GM20431 (cell line): ENCODE data around the gene UNK.

ENCODE experiments used
- in situ Hi-C: fragments of 300-500 bp; cut with MseI, MboI; formaldehyde crosslinking; loops from one replicate; pipeline ENCODE4 v1.15.0; 2020; ENCODE audit warnings: low sequenced_read_pairs; ENCODE audit not compliant: unreplicated experiment

The UNK gene

GRCh38 chr17:75784473-75785015 lies at the start of gene UNK:
TSS of gene UNK (plus strand) at chr17:75784806. CDS start at chr17:75784881, 75 bp downstream.
- in situ Hi-C loops, result no loop called here

DNA sequence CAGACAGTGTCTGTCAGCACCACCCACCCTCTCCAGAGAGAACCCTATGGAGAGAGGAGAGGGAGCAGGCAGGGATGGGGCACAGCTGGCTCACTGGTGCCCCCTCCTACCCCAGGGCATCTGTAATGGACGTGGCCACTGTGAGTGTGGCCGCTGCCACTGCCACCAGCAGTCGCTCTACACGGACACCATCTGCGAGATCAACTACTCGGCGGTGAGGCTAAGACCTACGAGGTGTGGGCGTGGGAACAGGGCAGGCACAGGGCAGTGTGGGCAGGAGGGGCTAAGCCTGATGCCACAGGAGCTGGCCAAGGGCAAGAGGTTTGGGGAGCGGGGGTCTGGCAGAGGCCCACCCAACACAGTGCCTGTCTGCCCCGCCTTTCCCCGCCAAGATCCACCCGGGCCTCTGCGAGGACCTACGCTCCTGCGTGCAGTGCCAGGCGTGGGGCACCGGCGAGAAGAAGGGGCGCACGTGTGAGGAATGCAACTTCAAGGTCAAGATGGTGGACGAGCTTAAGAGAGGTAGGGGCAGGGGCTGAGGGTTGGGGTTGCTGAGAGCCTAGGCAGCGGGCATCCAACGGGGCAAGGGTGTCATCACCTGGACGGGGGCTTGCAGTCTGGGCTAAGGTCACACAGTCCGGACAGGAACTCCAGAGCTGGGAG lies 48.3 kb upstream of the UNK start:
- in situ Hi-C loops, result no loop called here

DNA sequence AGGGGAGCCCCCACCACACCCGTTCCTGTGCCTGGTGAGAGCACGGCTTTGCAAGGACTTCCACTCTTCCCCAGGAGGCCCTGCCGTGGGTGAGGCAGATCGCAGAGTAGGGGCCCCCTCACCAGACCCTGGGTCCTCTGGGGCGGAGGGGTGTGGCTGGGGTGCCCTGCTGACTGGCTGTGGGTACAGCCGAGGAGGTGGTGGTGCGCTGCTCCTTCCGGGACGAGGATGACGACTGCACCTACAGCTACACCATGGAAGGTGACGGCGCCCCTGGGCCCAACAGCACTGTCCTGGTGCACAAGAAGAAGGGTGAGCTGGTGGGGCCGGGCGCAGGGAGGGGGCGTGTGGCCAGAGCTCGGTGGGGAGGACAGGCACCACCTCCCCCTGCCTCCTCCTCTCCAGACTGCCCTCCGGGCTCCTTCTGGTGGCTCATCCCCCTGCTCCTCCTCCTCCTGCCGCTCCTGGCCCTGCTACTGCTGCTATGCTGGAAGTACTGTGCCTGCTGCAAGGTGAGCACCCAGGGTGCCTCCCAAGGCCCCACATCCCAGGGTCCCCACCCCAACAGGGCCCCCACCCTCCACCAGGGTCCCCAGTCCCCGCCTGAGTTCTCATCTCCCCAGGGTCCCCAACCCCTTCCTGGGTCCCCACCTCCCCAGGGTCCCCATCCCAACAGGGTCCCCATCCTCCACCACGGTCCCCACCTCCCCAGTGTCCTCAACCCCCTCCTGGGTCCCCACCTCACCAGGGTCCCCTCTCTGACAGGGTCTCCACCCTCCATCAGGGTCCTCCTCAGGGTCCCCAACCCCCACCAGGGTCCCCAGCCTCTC lies 47.3 kb upstream of the UNK start:
- in situ Hi-C loops, result no loop called here

DNA sequence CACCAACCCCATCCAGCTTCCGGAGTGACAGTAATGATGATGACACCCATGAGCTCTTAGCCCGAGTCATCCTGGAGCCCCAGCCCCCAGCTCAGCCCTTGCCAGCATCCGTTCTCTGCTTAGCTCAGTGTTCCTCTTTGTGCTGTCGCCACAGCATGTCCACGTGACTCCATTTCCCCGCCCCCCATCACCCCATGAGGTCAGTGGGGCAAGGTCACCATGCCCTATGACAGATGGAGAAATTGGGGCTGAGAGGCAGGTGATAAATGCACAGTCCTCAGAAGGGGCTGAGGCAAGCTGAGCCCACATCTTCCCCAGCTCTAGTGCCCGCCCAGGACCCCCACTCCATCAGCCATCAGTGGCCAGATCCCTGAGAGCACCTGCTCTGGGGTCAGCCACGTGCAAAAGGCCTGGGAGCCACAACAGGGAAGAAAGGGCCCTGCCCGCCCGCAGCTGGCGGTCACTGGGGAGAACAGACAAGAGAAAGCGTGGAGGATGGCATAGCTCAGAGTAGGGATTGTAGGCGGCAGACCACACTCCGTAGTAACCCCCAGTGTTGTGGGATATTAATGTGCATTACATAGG lies 46.3 kb upstream of the UNK start:
- in situ Hi-C loops, result no loop called here

DNA sequence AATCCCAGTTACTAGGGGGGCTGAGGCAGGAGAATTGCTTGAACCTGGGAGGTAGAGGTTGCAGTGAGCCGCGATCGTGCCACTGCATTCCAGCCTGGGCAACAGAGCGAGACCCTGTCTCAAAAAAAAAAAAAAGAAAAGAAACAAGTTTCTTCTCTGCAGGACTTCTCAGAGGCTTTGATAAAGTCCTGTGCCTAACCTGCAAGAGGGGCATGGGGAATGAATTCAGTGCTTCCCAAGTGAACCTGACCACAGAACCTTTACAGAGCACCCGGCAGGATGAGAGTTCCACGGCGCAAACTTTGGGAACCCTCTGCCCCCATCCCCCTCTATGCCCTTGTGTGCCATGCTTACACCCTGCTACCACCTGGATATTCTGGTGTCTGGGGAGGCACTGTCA lies 45.4 kb upstream of the UNK start:
- in situ Hi-C loops, result no loop called here

GRCh38 chr17:75739801-75740200 lies 44.8 kb upstream of the UNK start:
- in situ Hi-C loops, result loop anchor here (10.0 kb wide), 1 partner anchor 65 kb away; no protein-coding TSS in a partner anchor

DNA sequence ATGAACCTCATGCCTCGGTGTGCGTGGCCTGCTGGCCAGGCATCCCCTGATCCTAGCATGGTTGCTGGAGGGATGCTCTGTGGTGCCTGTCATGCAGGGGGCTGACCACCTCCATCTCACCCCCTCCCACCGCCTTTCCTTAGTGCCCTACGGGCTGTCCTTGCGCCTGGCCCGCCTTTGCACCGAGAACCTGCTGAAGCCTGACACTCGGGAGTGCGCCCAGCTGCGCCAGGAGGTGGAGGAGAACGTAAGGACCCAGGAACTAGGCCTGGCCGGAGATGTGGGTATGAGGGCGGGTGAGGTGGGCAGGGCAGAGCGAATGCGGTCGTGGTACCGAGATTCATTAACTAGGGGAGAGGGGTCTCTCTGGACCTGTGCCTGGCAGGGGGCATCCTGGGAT lies 44.4 kb upstream of the UNK start:
- in situ Hi-C loops, result loop anchor here (10.0 kb wide), 1 partner anchor 65 kb away; no protein-coding TSS in a partner anchor

DNA sequence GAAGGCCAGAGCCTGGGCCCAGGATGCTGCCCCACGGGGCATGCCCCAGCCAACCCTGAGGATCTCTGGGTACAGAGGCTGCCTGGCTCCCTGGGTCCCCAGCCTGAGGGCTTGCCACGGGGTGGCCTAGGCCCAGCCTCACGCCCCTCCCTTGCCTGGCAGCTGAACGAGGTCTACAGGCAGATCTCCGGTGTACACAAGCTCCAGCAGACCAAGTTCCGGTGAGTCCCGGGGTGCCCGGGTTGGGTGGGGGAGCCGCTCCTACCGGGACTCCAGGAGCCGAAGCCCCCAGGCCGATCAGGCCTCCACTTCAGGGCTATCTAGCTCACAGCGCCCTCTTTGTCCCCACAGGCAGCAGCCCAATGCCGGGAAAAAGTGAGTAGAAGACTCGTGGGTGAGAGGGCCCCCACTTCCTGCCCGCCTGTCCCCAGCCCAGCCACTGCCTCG lies 44.0 kb upstream of the UNK start:
- in situ Hi-C loops, result loop anchor here (10.0 kb wide), 1 partner anchor 66 kb away; no protein-coding TSS in a partner anchor

- in situ Hi-C loops, result loop anchor here (10.0 kb wide), 1 partner anchor 68 kb away; no protein-coding TSS in a partner anchor
These were observed 42.3 kb upstream of the UNK start for GRCh38 chr17:75742337-75742736.

DNA sequence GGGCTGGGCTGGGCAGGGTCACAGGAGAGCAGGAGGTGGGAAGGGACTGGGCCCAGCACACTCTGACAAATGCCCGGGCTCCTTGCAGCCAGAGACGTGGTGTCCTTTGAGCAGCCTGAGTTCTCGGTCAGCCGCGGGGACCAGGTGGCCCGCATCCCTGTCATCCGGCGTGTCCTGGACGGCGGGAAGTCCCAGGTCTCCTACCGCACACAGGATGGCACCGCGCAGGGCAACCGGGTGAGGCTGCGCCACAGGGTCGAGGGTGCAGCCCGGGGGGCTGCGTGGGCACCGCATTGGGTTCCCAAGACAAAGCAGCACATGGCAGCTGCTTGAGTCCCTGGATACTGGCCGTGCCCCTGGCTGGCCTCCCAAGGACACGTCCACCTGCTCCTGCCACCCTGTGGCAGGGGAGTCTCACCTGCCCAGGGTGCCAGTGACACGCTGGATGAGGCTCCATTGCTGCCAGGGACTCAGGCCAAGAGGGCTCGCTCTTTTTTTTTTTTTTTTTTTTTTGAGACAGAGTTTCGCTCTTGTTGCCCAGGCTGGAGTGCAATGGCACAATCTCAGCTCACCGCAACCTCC lies 40.9 kb upstream of the UNK start:
- in situ Hi-C loops, result loop anchor here (10.0 kb wide), 1 partner anchor 69 kb away; no protein-coding TSS in a partner anchor

DNA sequence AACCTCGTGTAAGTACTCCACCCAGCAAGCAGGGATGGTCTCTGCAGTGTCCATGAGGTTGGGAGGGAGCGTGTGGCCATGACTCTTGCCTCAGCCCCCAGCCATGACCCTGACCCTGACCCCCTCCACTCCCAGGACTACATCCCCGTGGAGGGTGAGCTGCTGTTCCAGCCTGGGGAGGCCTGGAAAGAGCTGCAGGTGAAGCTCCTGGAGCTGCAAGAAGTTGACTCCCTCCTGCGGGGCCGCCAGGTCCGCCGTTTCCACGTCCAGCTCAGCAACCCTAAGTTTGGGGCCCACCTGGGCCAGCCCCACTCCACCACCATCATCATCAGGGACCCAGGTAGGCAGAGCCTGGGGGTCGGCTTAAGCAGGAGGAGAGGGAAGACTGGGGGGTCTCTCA lies 35.9 kb upstream of the UNK start:
- in situ Hi-C loops, result loop anchor here (10.0 kb wide), 1 partner anchor 74 kb away; no protein-coding TSS in a partner anchor

DNA sequence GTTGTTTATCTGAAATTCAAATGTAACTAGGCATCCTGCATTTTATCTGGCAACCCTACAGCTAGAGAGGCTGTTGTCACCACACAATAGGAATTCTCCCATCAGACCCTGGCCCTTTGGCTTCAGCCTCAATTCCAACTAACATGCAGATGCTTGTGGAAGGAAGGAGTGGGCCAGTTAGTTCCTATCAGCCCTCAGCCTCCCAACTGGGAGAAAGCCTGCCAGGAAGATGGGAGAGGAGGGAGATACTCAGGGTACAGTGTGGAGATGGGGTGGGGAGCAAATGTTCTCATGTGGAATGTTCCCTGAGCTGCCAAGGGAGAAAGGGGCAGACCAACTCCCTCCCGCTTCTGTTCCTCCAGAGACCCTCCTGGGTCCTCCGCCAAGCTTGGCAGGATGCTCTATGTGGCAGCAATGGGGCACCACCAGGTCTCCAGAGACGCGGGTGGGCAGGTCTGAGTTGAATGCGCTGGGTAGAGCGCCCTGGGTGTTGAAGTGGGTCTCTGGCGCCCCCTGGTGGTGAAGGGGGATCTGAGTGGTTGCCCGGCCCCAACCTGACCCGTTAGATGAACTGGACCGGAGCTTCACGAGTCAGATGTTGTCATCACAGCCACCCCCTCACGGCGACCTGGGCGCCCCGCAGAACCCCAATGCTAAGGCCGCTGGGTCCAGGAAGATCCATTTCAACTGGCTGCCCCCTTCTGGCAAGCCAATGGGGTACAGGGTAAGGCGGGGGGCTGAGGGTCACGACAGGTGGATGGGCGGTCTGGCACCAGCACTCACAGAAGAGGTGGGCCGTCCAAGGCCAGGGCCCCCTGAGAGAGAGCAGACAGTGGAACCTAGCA lies 34.8 kb upstream of the UNK start:
- in situ Hi-C loops, result loop anchor here (10.0 kb wide), 1 partner anchor 75 kb away; no protein-coding TSS in a partner anchor

- in situ Hi-C loops, result no loop called here
These were observed 33.8 kb upstream of the UNK start for GRCh38 chr17:75750661-75751423.

DNA sequence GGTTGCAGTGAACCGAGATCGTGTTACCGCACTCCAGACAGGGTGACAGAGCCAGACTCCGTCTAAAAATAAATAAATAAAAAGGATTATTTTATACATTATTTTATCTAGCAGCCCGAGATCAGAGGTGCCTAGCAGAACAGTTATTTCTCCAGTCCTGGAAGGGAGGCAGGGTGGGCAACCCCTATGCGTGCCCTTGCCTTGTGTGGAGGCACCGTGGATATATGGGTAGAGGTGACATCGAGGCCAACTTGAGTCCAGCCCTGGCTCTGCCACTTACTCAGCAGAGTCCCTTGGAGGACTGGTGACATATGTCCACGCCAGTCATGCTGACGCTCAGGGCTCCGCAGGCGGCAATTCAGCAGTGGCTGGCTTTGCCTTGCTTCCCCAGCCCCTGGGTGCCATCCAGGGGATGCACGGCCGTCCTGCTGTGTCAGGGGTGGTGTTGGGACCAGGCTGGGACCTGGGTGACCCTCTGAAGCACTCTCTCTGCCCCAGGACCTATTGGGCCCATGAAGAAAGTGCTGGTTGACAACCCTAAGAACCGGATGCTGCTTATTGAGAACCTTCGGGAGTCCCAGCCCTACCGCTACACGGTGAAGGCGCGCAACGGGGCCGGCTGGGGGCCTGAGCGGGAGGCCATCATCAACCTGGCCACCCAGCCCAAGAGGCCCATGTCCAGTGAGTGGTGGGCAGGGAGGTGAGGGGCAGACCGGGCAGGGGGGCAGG lies 32.8 kb upstream of the UNK start:
- in situ Hi-C loops, result no loop called here

- in situ Hi-C loops, result no loop called here
These were observed 32.2 kb upstream of the UNK start for GRCh38 chr17:75752405-75752709.

GRCh38 chr17:75752802-75753513 lies 31.6 kb upstream of the UNK start:
- in situ Hi-C loops, result no loop called here
